GM23338 (cell line): ENCODE results near the gene NRN1L. TPM values are rescaled to one million over a fixed set of nuclear protein-coding genes. Genes with fewer than 3 reads are reported as not detected.

Source experiments
- ATAC-seq: fragments of 200-7000 bp; cut with Tn5 transposase; 3 replicates; pipeline ENCODE4 v1.9.1; 2020
- DNase-seq: peaks from one replicate; pipeline ENCODE4 v3.0.0-alpha.2; 2015; ENCODE audit warnings: low spot score
- H2AFZ ChIP-seq: fragments of 200-600 bp; sonication (generic); 2 replicates; pipeline ENCODE4 v1.8.0; 2016; ENCODE audit warnings: antibody characterized with exemption, mild to moderate bottlenecking, moderate library complexity
- H3F3A ChIP-seq: fragments of 200-600 bp; sonication (generic); replicated peaks from 2 replicates; pipeline ENCODE4 v1.8.0; 2017; ENCODE audit warnings: antibody characterized with exemption, mixed run types, low read depth
- H3K27ac ChIP-seq: fragments of 200-600 bp; sonication (generic); 2 replicates; pipeline ENCODE4 v1.6.1; 2016; ENCODE audit warnings: low read depth
- H3K27me3 ChIP-seq: fragments of 200-600 bp; sonication (generic); 2 replicates; pipeline ENCODE4 v1.8.0; 2016; ENCODE audit warnings: mild to moderate bottlenecking, mixed run types, moderate library complexity; ENCODE audit not compliant: insufficient read depth
- H3K36me3 ChIP-seq: fragments of 200-600 bp; sonication (generic); 2 replicates; pipeline ENCODE4 v1.8.0; 2016; ENCODE audit warnings: mild to moderate bottlenecking; ENCODE audit not compliant: insufficient read depth
- H3K4me1 ChIP-seq: fragments of 200-600 bp; sonication (generic); 2 replicates; pipeline ENCODE4 v1.8.0; 2016; ENCODE audit warnings: mild to moderate bottlenecking, moderate library complexity; ENCODE audit not compliant: insufficient read depth
- H3K4me2 ChIP-seq: fragments of 200-600 bp; sonication (generic); 2 replicates; pipeline ENCODE4 v1.7.1; 2017; ENCODE audit warnings: mixed run types
- H3K4me3 ChIP-seq: fragments of 200-600 bp; sonication (generic); 2 replicates; pipeline ENCODE4 v1.6.1; 2016; ENCODE audit warnings: mixed run types
- H3K79me2 ChIP-seq: fragments of 200-600 bp; sonication (generic); replicated peaks from 2 replicates; pipeline ENCODE4 v1.8.0; 2017; ENCODE audit warnings: mild to moderate bottlenecking; ENCODE audit not compliant: insufficient read depth
- H3K9me2 ChIP-seq: fragments of 200-600 bp; sonication (generic); 2 replicates; pipeline ENCODE4 v1.8.0; 2017; ENCODE audit not compliant: insufficient read depth
- H4K20me1 ChIP-seq: fragments of 200-600 bp; sonication (generic); replicated peaks from 2 replicates; pipeline ENCODE4 v1.8.0; 2017; ENCODE audit warnings: mild to moderate bottlenecking; ENCODE audit not compliant: insufficient read depth
- H3K27ac Mint-ChIP-seq: 2 replicates; pipeline ENCODE4 v1.8.0; 2020; ENCODE audit warnings: inconsistent platforms, mild to moderate bottlenecking, moderate library complexity, mixed read lengths
- H3K27me3 Mint-ChIP-seq: 3 replicates; pipeline ENCODE4 v1.8.0; 2022; ENCODE audit warnings: low read depth, mild to moderate bottlenecking, moderate library complexity, mixed read lengths, inconsistent platforms; ENCODE audit not compliant: insufficient read depth, poor library complexity
- H3K36me3 Mint-ChIP-seq: 3 replicates; pipeline ENCODE4 v1.8.0; 2021; ENCODE audit warnings: low read depth, mild to moderate bottlenecking, inconsistent platforms, moderate library complexity, mixed read lengths
- H3K4me1 Mint-ChIP-seq: 3 replicates; pipeline ENCODE4 v1.8.0; 2020; ENCODE audit warnings: mild to moderate bottlenecking, inconsistent platforms, mixed read lengths
- H3K4me3 Mint-ChIP-seq: 3 replicates; pipeline ENCODE4 v1.8.0; 2021; ENCODE audit warnings: moderate library complexity, mild to moderate bottlenecking, inconsistent platforms, mixed read lengths
- H3K9me3 Mint-ChIP-seq: 3 replicates; pipeline ENCODE4 v1.8.0; 2020; ENCODE audit warnings: moderate library complexity, mild to moderate bottlenecking, inconsistent platforms, mixed read lengths
- CREB1 ChIP-seq: fragments of 250-450 bp; sonication (Bioruptor Pico); IDR thresholded peaks from 2 replicates; pipeline ENCODE4 v1.5.0; 2020; ENCODE audit warnings: low read depth, mild to moderate bottlenecking, moderate library complexity
- EZH2 ChIP-seq: fragments of 200-600 bp; sonication (generic); IDR thresholded peaks from one replicate; pipeline ENCODE4 v1.8.0; 2017; ENCODE audit warnings: antibody characterized with exemption, mild to moderate bottlenecking, low read depth; ENCODE audit not compliant: unreplicated experiment
- EZH2phosphoT487 ChIP-seq: fragments of 200-600 bp; sonication (generic); IDR thresholded peaks from one replicate; pipeline ENCODE4 v1.8.1; 2018; ENCODE audit warnings: antibody characterized with exemption; ENCODE audit not compliant: unreplicated experiment
- JUNB ChIP-seq: IDR thresholded peaks from one replicate; pipeline ENCODE4 v1.6.1; 2016; ENCODE audit warnings: antibody characterized with exemption; ENCODE audit not compliant: unreplicated experiment
- NANOG ChIP-seq: IDR thresholded peaks from 2 replicates; pipeline ENCODE4 v1.6.1; 2016; ENCODE audit warnings: antibody characterized with exemption, borderline replicate concordance
- POLR2AphosphoS5 ChIP-seq: IDR thresholded peaks from 2 replicates; pipeline ENCODE4 v1.6.1; 2016; ENCODE audit warnings: antibody characterized with exemption, low read depth
- STAT1 ChIP-seq: IDR thresholded peaks from one replicate; pipeline ENCODE4 v1.6.1; 2016; ENCODE audit warnings: antibody characterized with exemption; ENCODE audit not compliant: unreplicated experiment
- ZNF114 ChIP-seq: fragments of 250-450 bp; sonication (Bioruptor Pico); IDR thresholded peaks from 2 replicates; pipeline ENCODE4 v1.5.0; 2020; ENCODE audit warnings: mild to moderate bottlenecking, moderate library complexity
- ZNF331 ChIP-seq: fragments of 250-450 bp; sonication (Bioruptor Pico); IDR thresholded peaks from 2 replicates; pipeline ENCODE4 v1.5.0; 2020; ENCODE audit warnings: low read depth, mild to moderate bottlenecking, moderate library complexity
- polyA plus RNA-seq: library from polyadenylated mRNA; unstranded; fragments of >200 nt; fragmentation: Nextera tagmentation; extraction: Ambion mirVana; gene quantifications from 2 replicates; pipeline ENCODE4 v1.2.1, GENCODE V29; 2016
- total RNA-seq: library from RNA; depleted of rRNA; stranded (reverse); fragments of >200 nt; shearing (Covaris generic); gene quantifications from 2 replicates; pipeline ENCODE4 v1.2.3, GENCODE V29; 2014
- TF ChIP-seq, protein P1 (sequence below): fragments of 250-450 bp; sonication (Bioruptor Pico); IDR thresholded peaks from 2 replicates; pipeline ENCODE4 v1.5.0; 2020; ENCODE audit warnings: mild to moderate bottlenecking, moderate library complexity
- TF ChIP-seq, protein P2 (sequence below): IDR thresholded peaks from 2 replicates; pipeline ENCODE4 v1.6.1; 2016; ENCODE audit warnings: antibody characterized with exemption
- TF ChIP-seq, protein P3 (sequence below): IDR thresholded peaks from one replicate; pipeline ENCODE4 v1.6.1; 2018; ENCODE audit warnings: antibody characterized with exemption; ENCODE audit not compliant: unreplicated experiment
- TF ChIP-seq, protein P4 (sequence below), 2 experiments: fragments of 200-600 bp in 1 of 2; sonication (generic) in 1 of 2; conservative IDR thresholded peaks; 2 replicates each; pipeline versions ENCODE4 v1.5.1 to v1.6.1; 2016 to 2017; ENCODE audit warnings: antibody characterized with exemption in 2 of 2, low read depth in 2 of 2, mild to moderate bottlenecking in 2 of 2, moderate library complexity in 1 of 2

NRN1L gene
- total and polyA plus RNA-seq, 2 experiments from 2014 or later = 14.0 to 26.1 TPM

DNA sequence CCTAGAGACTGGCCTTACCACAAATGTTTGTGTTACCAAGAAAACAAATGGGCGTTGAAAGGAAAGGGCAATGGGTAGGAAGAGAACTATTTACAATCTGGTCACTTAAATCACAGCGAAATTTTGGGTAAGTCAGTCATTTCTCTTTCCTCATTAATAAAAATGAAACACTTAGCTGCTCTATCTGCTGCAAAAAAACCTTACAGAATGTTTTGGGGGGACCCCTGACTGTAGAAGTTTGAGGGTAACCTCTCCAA lies 38.7 kb upstream of the NRN1L start:
- Mint-ChIP-seq H3K27ac (peak overlapping the region; percentile 95), H3K36me3 (peaks cover 25% of the 10 kb centered on the region), H3K27me3 (peaks cover 14% of the 10 kb centered on the region), H3K4me3 (peak overlapping the region; percentile 80), H3K4me1 (peaks cover 43% of the 10 kb centered on the region), H3K9me3 (no peaks in the 10 kb centered on the region)
- H4K20me1 ChIP-seq = peaks cover 39% of the 10 kb centered on the region
- peak overlapping the region; percentile 97 for H3K27ac ChIP-seq
- no peaks in the 10 kb centered on the region for H3K9me2 ChIP-seq
- peaks cover 37% of the 10 kb centered on the region for H3F3A ChIP-seq
- H3K36me3 ChIP-seq = 0 out of 2 replicates have a peak, but pooled peaks cover 3% of the 10 kb centered on the region
- peak overlapping the region; percentile 91 for H3K4me3 ChIP-seq
- ATAC-seq = no peak
- TF ChIP-seq ZNF114 (CRISPR knock-in tag) = no peak
- TF ChIP-seq EZH2phosphoT487 = no peak
- no peak for TF ChIP-seq EZH2
- TF ChIP-seq, protein P1, sequence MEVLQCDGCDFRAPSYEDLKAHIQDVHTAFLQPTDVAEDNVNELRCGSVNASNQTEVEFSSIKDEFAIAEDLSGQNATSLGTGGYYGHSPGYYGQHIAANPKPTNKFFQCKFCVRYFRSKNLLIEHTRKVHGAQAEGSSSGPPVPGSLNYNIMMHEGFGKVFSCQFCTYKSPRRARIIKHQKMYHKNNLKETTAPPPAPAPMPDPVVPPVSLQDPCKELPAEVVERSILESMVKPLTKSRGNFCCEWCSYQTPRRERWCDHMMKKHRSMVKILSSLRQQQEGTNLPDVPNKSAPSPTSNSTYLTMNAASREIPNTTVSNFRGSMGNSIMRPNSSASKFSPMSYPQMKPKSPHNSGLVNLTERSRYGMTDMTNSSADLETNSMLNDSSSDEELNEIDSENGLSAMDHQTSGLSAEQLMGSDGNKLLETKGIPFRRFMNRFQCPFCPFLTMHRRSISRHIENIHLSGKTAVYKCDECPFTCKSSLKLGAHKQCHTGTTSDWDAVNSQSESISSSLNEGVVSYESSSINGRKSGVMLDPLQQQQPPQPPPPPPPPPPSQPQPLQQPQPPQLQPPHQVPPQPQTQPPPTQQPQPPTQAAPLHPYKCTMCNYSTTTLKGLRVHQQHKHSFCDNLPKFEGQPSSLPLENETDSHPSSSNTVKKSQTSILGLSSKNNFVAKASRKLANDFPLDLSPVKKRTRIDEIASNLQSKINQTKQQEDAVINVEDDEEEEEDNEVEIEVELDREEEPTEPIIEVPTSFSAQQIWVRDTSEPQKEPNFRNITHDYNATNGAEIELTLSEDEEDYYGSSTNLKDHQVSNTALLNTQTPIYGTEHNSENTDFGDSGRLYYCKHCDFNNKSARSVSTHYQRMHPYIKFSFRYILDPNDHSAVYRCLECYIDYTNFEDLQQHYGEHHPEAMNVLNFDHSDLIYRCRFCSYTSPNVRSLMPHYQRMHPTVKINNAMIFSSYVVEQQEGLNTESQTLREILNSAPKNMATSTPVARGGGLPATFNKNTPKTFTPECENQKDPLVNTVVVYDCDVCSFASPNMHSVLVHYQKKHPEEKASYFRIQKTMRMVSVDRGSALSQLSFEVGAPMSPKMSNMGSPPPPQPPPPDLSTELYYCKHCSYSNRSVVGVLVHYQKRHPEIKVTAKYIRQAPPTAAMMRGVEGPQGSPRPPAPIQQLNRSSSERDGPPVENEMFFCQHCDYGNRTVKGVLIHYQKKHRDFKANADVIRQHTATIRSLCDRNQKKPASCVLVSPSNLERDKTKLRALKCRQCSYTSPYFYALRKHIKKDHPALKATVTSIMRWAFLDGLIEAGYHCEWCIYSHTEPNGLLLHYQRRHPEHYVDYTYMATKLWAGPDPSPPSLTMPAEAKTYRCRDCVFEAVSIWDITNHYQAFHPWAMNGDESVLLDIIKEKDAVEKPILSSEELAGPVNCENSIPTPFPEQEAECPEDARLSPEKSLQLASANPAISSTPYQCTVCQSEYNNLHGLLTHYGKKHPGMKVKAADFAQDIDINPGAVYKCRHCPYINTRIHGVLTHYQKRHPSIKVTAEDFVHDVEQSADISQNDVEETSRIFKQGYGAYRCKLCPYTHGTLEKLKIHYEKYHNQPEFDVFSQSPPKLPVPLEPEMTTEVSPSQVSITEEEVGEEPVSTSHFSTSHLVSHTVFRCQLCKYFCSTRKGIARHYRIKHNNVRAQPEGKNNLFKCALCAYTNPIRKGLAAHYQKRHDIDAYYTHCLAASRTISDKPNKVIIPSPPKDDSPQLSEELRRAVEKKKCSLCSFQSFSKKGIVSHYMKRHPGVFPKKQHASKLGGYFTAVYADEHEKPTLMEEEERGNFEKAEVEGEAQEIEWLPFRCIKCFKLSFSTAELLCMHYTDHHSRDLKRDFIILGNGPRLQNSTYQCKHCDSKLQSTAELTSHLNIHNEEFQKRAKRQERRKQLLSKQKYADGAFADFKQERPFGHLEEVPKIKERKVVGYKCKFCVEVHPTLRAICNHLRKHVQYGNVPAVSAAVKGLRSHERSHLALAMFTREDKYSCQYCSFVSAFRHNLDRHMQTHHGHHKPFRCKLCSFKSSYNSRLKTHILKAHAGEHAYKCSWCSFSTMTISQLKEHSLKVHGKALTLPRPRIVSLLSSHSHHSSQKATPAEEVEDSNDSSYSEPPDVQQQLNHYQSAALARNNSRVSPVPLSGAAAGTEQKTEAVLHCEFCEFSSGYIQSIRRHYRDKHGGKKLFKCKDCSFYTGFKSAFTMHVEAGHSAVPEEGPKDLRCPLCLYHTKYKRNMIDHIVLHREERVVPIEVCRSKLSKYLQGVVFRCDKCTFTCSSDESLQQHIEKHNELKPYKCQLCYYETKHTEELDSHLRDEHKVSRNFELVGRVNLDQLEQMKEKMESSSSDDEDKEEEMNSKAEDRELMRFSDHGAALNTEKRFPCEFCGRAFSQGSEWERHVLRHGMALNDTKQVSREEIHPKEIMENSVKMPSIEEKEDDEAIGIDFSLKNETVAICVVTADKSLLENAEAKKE (CRISPR knock-in tag) = no peak
- TF ChIP-seq ZNF331 = no peak
- no peak for TF ChIP-seq CREB1
- TF ChIP-seq NANOG = no peak
- TF ChIP-seq, protein P2, sequence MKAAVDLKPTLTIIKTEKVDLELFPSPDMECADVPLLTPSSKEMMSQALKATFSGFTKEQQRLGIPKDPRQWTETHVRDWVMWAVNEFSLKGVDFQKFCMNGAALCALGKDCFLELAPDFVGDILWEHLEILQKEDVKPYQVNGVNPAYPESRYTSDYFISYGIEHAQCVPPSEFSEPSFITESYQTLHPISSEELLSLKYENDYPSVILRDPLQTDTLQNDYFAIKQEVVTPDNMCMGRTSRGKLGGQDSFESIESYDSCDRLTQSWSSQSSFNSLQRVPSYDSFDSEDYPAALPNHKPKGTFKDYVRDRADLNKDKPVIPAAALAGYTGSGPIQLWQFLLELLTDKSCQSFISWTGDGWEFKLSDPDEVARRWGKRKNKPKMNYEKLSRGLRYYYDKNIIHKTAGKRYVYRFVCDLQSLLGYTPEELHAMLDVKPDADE = no peak
- no peak for TF ChIP-seq STAT1
- TF ChIP-seq JUNB = no peak
- TF ChIP-seq, protein P3, sequence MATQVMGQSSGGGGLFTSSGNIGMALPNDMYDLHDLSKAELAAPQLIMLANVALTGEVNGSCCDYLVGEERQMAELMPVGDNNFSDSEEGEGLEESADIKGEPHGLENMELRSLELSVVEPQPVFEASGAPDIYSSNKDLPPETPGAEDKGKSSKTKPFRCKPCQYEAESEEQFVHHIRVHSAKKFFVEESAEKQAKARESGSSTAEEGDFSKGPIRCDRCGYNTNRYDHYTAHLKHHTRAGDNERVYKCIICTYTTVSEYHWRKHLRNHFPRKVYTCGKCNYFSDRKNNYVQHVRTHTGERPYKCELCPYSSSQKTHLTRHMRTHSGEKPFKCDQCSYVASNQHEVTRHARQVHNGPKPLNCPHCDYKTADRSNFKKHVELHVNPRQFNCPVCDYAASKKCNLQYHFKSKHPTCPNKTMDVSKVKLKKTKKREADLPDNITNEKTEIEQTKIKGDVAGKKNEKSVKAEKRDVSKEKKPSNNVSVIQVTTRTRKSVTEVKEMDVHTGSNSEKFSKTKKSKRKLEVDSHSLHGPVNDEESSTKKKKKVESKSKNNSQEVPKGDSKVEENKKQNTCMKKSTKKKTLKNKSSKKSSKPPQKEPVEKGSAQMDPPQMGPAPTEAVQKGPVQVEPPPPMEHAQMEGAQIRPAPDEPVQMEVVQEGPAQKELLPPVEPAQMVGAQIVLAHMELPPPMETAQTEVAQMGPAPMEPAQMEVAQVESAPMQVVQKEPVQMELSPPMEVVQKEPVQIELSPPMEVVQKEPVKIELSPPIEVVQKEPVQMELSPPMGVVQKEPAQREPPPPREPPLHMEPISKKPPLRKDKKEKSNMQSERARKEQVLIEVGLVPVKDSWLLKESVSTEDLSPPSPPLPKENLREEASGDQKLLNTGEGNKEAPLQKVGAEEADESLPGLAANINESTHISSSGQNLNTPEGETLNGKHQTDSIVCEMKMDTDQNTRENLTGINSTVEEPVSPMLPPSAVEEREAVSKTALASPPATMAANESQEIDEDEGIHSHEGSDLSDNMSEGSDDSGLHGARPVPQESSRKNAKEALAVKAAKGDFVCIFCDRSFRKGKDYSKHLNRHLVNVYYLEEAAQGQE = no peak
- no peak for TF ChIP-seq POLR2AphosphoS5
- TF ChIP-seq, protein P4, sequence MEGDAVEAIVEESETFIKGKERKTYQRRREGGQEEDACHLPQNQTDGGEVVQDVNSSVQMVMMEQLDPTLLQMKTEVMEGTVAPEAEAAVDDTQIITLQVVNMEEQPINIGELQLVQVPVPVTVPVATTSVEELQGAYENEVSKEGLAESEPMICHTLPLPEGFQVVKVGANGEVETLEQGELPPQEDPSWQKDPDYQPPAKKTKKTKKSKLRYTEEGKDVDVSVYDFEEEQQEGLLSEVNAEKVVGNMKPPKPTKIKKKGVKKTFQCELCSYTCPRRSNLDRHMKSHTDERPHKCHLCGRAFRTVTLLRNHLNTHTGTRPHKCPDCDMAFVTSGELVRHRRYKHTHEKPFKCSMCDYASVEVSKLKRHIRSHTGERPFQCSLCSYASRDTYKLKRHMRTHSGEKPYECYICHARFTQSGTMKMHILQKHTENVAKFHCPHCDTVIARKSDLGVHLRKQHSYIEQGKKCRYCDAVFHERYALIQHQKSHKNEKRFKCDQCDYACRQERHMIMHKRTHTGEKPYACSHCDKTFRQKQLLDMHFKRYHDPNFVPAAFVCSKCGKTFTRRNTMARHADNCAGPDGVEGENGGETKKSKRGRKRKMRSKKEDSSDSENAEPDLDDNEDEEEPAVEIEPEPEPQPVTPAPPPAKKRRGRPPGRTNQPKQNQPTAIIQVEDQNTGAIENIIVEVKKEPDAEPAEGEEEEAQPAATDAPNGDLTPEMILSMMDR (conservative IDR thresholded peaks at IDR 0.05; ENCODE audit: low read depth in 2 of 2) = no peak
- H3K4me1 ChIP-seq = peaks cover 37% of the 10 kb centered on the region
- H3K4me2 ChIP-seq = peak overlapping the region; percentile 87
- no peaks in the 10 kb centered on the region for H3K27me3 ChIP-seq
- no peak for DNase-seq
- peaks cover 68% of the 10 kb centered on the region for H3K79me2 ChIP-seq
- H2AFZ ChIP-seq = peak overlapping the region; percentile 53; the same call in 1 of the 2 replicates
